DOHH2 (cell line): ENCODE results near the gene EFNA3.

Experiments
- CTCF ChIP-seq: fragments of 200-600 bp; sonication (generic); IDR thresholded peaks from one replicate; pipeline ENCODE4 v1.5.1; 2014; ENCODE audit warnings: antibody characterized with exemption, mild to moderate bottlenecking, low read depth, low read length; ENCODE audit not compliant: poor library complexity, severe bottlenecking
- EZH2phosphoT487 ChIP-seq: fragments of 200-600 bp; sonication (generic); IDR thresholded peaks from 2 replicates; pipeline ENCODE4 v1.6.1; 2017; ENCODE audit warnings: borderline replicate concordance, mild to moderate bottlenecking, antibody characterized with exemption, low read length, moderate library complexity, mixed read lengths

- TF ChIP-seq CTCF (peak; percentile 95), EZH2phosphoT487 (no peak)
These were observed 7.6 kb downstream of the EFNA3 start for GRCh38 chr1:155086128-155086741.
